Measurements from ENCODE around the gene WDPCP.
A peak's percentile ranks its signal among the peaks of the same experiment; 100 is the strongest.

Gene WDPCP

DNA sequence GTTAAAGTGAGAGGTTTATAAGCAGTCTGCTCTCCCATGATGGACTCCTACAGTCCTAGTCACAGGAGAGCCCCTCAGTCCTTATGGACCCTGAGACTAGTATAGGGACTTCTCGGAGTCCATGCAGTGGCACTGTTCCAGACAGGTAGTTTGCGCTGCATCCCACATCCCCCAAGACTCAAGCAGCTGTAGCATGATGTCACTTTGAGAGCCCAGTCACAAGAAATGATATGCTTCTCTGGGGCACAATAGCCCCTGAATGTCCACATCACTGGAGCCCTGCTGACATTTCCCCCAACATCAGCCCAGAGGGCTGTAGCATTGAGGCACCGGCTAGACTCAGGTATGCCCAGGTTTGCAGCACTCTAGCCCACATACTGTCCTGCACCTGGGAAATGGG lies 317.6 kb downstream of the WDPCP start:
- H3K27ac ChIP-seq = no peak overlapping the region
- TF ChIP-seq, protein P1, sequence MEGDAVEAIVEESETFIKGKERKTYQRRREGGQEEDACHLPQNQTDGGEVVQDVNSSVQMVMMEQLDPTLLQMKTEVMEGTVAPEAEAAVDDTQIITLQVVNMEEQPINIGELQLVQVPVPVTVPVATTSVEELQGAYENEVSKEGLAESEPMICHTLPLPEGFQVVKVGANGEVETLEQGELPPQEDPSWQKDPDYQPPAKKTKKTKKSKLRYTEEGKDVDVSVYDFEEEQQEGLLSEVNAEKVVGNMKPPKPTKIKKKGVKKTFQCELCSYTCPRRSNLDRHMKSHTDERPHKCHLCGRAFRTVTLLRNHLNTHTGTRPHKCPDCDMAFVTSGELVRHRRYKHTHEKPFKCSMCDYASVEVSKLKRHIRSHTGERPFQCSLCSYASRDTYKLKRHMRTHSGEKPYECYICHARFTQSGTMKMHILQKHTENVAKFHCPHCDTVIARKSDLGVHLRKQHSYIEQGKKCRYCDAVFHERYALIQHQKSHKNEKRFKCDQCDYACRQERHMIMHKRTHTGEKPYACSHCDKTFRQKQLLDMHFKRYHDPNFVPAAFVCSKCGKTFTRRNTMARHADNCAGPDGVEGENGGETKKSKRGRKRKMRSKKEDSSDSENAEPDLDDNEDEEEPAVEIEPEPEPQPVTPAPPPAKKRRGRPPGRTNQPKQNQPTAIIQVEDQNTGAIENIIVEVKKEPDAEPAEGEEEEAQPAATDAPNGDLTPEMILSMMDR (IDR thresholded peaks at IDR 0.05) = no peak
- no peak for TF ChIP-seq ZFX (IDR thresholded peaks at IDR 0.05; ENCODE audit: borderline replicate concordance)

DNA sequence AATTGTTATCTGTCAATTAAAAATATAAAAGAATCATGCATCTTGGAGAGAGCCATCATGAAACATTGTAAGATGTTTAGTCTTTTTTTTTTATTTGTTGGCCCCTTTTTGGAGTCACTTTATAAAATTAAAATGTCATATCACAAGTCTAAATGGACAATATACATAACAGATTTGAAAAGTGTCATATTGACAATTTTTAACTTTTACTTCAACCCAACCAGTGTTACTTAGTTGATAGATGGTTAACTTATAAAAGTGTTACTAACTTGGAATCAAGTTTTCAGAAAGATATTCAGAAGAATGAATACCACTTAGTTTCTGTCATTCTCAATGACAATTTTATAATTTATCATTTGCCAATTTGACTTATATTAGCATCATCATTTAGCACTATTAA lies 319.3 kb downstream of the WDPCP start:
- TF ChIP-seq ZFX (IDR thresholded peaks at IDR 0.05; ENCODE audit: borderline replicate concordance) = no peak
- TF ChIP-seq, protein P1 (IDR thresholded peaks at IDR 0.05) = no peak
- no peak overlapping the region for H3K27ac ChIP-seq

DNA sequence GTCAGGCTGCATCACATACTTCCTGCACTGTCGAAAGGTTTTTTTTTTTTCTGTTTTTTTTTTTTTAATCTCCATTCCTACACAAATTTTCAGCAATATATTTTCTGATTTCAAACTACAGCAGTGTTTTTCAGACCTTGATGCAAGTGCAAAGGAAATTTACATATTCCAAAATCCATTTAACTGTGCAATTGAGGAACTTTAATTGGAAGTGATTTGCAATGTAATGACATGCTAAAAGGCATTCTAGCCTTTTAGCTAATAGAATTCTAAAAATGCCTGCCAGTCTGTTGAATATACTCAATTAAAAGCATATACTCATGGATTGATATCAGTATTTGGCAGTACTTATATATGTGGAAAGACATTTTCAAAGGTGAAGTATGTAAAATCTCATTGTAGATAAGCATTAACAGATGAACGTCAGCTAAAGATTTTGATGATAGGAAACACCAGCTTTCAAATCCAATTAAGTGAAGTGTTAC lies 327.1 kb downstream of the WDPCP start:
- H3K27ac ChIP-seq = no peak overlapping the region
- TF ChIP-seq, protein P1 (IDR thresholded peaks at IDR 0.05) = no peak

DNA sequence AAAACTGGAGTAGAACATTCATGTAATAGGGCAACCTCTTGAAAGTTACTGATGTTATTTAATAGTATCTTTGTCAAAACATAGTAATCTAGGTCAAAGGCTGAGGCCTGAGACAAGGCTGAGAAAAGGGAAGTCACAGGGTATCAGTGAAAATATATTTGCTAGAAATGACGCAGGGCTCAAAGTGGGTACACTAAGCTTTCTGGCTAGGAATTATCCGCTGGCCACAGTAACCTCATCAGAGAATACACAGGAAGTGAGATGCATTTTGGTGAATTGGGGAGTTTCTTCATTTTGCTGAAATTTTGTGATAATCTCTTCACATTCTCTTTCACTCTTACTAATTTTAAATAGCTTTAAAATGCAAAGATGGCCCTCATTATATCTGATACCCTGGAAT lies 330.8 kb downstream of the WDPCP start:
- no peak overlapping the region for H3K27ac ChIP-seq
- TF ChIP-seq ZFX (IDR thresholded peaks at IDR 0.05; ENCODE audit: borderline replicate concordance) = no peak
- TF ChIP-seq, protein P1 (IDR thresholded peaks at IDR 0.05) = no peak

DNA sequence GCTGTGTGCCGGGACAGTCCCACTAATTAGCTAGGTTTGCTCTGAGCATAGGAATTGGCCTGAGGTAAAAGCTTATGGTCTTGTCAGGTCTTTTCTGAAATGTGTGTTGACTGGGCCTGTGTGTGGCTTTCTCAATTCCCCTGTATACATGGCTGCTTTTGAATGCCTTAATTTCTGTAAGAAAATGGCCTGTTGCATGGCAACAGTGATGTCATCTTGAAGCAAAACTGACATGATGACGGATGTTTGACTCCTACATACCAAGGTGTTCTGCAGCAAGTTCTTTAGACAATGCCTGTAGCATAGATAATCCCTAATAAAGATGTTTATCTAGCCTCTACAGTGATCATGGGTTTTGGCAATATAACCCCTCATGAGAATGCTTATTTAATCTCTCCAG lies 339.1 kb downstream of the WDPCP start:
- TF ChIP-seq, protein P1 (IDR thresholded peaks at IDR 0.05) = no peak
- TF ChIP-seq ZFX (IDR thresholded peaks at IDR 0.05; ENCODE audit: borderline replicate concordance) = no peak
- H3K27ac ChIP-seq = no peak overlapping the region

DNA sequence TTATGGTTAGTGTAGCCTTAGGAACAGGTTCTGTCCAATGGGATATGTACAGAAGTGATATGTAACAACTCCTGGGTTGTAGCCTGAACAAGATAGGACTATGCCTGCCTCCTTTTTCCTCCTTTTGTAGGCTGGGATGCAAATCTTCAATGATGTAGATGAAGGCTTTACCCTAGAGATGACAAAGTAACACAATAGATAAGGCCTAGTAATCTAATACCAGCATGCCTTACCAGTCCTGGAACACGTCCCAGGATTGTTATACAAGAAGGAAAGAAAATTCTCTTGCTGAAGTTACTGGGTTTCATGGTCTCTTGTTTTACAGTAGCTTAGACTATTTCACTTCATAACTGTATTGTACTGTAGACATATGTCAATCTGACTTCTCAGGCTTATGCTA lies 345.5 kb downstream of the WDPCP start:
- TF ChIP-seq, protein P1 (IDR thresholded peaks at IDR 0.05) = no peak
- no peak for TF ChIP-seq ZFX (IDR thresholded peaks at IDR 0.05; ENCODE audit: borderline replicate concordance)
- no peak overlapping the region for H3K27ac ChIP-seq

DNA sequence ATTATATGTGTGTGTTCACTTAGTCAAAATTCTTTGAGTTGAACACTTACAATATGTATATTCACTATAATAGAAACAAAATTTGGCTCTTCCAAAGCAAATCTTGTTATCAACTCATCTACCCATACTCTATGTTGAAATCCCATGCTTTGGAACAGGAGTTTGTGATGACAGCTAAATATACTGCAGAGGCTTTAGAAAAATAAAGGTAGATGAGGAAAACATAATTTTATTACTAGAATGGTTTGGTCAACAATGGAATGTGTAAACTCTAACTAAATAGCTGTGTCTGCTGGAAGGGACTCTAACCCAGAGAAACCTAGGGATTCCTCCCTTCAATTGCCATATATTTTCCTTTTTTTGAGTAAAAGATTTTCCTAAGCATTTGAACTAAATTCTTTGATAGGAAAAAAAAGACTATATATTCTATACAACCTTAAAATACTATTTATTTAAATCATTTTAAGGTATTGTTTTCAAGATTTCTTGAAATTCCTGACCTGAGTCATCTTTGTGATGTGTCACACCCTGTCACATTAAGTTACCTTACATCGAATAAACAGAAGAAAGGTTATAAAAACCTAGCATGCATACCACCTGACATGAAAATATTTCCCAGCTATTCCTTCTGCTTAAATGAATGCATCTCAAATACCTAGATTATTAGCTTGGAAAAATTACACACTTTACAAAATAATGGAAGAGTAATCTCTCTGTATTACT lies 362.2 kb downstream of the WDPCP start:
- peak overlapping the region; percentile 73 for H3K27ac ChIP-seq
- TF ChIP-seq, protein P1 (IDR thresholded peaks at IDR 0.05) = no peak
- TF ChIP-seq ZFX (IDR thresholded peaks at IDR 0.05; ENCODE audit: borderline replicate concordance) = no peak

Data from 22Rv1 (cell line).